ENCODE measurements around the gene SLC27A1.
"Not testable (repeated sequence)": the region's sequence is repeated elsewhere in the genome, so short reads cannot be mapped to it uniquely, and the experiment has no call there.

Gene SLC27A1

DNA sequence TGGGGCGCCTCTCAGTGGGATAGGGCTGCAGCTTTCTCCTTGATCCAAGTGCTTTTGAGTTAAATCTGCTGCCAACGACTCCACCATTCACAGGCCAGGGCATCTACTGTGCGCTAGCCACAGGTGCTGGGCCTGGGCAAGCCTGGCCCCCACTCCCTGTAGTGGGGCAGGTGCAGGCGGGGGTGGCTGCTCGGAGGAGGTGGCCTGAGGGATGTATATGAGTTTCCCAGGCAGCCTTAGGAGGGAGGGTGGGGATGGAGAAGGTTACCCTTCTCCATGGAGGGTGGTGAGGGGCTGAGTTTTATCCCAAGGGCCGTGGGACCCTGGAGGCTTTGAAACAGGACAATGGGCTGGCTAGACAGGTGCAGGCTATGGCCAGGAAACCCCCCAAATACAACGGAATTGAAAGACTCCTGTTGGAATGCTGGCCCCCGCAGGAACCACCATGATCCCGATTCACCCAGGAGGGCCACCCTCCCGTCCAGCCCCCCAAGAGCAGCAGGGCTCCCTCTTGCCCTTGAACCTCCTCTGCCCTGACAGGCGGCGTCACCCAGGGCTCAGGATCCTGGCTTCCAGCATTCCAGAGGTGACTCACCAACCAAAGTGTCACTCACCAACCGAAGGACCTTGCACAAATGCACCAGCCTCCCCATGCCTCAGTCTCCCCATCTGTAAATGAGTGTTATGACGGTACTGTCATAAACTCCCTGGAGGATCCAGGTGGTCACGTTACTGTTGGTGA lies 45.3 kb downstream of the SLC27A1 start:
- DNase-seq = no peak

DNA sequence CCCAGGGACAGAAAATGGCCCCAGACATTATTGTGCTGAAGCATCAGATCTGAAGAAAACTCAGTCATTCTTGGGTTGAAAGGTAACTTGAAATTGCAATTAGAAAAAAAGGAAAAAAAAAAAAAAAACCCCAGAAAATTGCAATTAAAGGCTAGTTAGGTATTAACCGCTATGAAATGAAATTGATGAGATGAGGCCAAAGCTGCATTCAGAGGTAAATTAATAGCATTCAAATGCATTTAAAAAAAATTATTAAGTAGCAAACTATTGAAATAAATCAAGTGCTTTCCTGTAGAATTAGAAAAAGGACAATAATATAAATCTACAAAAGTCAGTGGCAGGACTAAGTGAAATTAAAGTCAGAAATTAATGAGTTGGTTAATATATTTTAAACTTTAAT lies 47.6 kb downstream of the SLC27A1 start:
- no peak for DNase-seq

DNA sequence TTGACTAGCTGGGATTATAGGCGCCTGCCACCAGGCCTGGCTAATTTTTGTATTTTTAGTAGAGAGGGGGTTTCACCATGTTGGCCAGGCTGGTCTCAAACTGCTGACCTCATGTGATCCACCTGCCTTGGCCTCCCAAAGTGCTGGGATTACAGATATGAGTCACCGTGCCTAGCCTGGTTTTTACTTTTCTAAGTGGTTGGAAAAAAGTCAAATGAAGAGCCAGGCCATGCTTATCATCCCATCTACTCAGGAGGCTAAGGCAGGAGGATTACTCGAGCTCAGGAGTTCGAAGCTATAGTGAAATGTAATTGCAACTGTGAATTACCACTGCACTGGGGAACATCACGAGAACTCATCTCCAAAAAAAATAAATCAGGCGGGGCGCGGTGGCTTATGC lies 48.3 kb downstream of the SLC27A1 start:
- not testable (repeated sequence) for DNase-seq

DNA sequence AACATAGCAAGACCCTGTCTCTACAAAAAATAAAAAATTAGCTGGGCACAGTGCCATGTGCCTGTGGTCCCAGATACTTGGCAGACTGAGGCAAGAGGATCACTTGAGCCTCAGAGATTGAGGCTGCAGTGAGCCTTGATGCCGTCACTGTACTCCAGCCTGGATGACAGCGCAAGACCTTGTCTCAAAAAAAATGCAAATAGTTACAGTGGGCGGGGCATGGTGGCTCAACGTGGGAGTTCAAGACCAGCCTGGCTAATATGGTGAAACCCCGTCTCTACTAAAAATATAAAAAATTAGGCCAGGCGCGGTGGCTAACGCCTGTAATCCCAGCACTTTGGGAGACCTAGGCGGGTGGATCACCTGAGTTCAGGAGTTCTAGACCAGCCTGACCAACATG lies 49.6 kb downstream of the SLC27A1 start:
- no peak for DNase-seq

DNA sequence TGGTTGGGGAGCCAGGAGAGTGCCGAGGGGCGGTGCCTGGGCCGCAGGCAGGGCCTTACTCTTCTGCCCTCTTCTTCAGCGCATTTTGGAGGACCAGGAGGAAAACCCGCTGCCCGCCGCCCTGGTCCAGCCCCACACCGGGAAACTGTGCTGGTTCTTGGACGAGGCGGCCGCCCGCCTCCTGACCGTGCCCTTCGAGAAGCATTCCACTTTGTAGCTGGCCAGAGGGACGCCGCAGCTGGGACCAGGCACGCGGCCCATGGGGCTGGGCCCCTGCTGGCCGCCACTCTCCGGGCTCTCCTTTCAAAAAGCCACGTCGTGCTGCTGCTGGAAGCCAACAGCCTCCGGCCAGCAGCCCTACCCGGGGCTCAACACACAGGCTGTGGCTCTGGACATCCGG lies 50.5 kb downstream of the SLC27A1 start:
- DNase-seq = no peak

DNA sequence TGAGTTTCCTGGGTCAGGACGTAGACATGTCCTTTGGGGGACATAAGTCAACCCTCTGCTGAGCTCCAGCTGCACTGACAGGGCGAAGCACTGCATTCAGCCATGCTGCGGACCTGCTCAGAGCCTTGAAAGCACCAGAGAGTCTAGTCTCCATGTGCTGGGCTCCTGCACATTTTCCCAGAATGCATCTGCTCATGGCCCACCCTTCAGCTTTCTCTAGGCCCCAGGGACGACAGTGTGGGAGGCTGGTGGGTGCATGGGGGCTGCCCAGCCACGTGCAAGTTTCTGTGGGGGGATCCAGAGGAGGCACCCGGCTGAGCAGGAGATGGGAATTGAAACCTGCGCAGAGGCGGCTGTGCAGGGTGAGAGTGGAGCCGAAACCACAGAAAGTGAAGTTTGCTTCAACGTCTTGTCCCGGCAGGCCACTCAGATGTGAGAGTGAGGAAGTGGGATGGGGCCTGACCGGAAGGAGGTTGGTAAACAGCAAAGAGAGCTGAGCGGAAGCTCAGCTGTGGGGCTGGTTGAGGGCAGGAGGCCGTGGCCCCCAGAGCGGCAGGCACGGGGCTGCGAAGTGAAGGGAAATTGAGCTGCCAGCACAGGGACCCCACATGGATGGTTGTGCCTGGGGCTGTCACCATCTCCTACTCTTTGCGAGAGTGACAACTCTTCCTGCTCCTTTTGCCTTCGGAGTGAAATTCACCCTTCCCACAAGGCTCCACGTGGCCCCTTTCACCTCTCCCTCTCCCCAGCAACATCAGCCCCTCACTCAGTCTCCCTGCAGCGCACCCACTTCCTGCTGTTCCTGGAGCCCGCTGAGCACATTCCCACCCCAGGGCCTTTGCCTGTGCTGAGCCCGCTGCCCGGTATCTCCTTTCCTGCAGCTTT lies 52.9 kb downstream of the SLC27A1 start:
- peak; percentile 74 for DNase-seq

DNA sequence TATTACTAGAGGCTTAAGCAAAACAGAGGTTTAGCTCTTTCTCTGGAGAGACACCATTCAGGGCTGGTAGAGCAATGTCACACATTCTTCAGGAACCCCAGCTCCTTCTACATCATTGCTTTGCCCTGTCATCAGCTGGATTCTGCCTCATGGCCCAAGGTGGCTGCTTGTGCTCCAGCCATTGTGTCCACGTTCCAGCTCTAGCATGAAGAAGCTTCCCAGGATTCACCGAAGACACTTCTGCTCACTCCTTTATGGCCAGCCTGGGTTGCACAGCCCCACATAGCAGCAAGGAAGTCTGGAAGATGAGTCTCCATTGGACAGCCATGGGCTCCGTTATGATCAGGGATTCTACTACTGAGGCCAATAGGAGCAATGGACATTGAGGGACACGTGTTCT lies 54.3 kb downstream of the SLC27A1 start:
- no peak for DNase-seq

DNA sequence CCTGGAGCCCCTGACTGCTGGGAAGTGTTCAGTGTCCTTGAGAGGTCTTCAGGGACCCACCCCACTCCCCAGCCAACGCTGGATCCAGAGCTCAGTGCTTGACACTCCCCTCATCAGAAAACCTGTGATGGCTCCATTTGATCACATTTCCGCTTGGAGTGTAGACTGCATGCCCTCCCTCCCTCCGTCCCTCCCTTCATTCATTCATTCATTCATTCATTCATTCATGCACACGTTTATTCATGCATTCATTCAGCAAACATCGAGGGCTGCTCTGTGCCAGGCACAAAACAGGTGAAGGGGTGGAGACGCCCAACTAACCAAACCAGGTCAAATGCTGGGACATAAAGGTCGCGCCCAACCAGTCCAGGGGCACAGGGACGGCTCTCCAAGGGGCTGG lies 54.8 kb downstream of the SLC27A1 start:
- no peak for DNase-seq

DNA sequence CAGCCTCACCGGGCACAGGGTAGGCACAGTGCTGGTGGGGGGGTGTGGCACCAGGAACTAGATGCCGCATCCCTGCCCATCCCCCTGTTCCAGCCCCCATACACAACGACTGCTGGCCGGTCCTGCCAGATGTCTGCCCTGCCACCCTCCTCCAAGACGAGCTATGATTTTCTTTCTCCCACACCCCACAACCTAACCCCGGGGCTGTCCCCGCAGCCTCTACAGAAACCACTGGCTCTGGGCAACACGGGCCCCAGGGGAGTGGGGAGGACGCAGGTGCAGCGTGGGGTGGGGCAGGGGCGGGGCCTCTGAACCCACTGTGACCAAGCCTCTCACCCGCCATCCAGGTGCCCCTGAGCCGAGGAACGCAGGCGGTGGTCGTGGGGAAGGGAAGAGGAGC lies 56.6 kb downstream of the SLC27A1 start:
- DNase-seq = no peak

DNA sequence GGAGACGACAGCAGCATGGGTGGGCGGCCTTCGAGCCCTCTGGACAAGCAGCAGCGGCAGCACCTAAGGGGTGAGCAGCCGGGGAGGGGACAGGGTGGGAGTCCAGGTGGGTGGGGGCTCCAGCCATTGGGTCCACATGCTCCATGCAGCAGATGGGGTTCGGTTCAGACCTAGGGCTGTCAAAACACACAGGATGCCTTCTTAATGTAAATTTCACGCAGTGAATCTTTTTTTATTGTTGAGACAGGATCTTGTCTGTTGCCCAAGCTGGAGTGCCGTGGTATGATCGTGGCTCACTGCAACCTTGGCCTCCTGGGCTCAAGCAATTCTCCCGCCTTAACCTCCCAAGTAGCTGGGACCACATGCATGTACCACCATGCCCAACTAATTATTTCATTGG lies 57.0 kb downstream of the SLC27A1 start:
- DNase-seq = no peak

DNA sequence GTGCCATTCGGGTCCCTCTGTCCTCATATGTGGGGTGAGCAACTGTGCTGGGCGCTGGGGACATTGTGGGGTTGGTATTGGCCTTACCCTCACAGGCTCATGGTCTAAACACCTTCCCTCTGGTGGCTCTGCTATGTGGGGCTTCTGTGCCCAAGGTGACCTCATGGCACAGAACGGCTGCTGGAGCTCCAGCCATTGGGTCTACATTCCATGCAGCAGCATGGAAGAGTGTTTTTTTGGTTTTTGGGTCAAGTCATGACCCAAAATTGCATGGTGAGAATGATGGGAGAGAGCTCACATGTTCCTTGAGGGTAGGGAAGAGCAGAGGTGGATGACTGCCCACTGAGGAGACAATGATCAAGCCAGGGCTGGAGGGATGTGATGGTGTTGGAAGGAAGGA lies 58.3 kb downstream of the SLC27A1 start:
- DNase-seq = no peak

DNA sequence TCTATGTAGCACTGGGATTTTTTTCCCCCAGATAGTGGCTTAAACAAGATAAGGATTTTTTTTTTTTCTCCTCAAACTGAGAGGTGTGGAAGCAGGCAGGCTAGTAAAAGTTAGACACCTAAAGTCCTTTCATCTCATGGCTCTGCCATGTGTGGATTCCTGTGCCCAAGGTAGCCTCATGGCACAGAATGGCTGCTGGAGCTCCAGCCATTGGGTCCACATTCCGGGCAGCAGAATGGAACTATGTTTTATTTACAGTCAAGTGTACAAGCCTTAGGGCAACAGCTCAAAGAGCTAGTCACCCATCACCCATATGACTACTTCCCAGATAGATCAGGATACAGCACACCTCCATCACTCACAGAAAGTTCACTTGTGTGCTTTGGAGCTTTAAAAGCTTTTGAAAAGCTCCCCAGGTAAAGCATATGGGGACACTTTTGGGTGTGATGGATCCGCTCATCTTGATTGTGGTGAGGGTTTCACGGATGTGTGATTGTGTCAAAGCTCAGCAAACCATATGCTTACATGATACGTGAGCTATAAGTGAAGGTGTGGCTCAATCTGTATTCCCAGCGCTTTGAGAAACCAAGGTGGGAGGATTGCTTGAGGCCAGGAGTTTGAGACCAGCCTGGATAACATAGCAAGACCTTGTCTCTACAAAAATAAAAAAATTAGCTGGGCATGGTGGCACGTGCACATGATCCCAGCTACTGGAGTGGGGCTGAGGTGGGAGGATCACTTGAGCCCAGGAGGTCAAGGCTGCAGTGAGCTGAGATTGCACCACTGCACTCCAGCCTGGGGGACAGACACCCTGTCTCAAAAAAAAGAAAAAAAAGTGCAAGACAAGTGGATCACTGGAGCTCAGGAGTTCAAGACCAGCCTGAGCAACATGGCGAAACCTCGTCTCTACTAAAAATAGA lies 59.2 kb downstream of the SLC27A1 start:
- DNase-seq = no peak

DNA sequence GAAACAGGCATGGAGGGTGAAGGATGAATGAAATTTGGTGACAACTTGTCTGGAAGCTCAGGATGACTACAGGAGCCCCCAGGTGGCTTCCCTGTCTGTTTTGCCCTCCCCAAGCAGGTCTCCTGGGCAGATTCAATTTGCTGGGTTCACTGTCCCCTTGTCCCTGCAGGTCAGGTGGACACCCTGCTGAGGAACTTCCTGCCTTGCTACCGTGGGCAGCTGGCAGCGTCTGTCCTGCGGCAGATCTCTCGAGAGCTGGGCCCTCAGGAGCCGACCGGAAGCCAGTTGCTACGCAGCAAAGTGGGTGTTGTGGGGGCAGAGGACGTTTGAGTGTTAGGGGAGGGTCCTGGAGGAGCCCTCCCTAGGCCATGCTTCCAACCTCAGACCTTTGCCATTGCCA lies 60.3 kb downstream of the SLC27A1 start:
- DNase-seq = no peak

DNA sequence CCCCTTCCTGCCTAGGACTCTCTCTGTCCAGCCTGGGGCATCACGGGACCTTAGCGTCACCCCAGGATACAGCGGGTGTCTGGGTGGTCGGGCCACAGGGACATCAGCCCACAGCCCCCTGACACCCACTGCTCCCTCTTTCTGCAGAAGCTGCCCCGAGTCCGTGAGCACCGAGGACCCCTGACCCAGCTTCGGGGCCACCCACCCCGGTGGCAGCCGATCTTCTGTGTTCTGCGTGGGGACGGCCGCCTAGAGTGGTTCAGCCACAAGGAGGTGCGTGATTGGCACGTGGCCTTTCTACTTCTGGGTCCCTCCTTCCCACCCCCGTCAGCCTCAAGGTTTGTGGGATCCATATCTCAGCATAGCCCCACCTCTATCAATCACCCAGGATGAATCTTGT lies 61.8 kb downstream of the SLC27A1 start:
- no peak for DNase-seq

DNA sequence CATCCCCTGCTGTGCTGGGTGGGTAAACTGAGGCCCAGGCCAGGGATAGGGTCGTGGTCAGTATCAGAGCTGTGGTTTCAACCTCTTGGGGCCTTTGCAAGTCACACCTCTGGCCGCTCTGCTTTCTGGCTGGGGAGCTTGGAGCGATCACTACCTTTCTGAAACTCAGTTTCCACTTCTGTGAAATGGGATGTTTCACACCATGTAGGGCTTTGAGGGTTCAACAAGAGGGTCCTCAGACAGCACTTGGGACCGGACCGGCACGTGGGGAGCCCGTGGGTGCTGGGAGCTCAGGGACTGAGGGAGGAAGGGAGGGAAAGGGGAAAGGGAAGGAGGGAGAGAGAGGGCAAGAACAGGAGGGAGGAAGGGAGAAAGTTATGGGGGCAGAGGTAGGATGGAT lies 62.2 kb downstream of the SLC27A1 start:
- DNase-seq = no peak

DNA sequence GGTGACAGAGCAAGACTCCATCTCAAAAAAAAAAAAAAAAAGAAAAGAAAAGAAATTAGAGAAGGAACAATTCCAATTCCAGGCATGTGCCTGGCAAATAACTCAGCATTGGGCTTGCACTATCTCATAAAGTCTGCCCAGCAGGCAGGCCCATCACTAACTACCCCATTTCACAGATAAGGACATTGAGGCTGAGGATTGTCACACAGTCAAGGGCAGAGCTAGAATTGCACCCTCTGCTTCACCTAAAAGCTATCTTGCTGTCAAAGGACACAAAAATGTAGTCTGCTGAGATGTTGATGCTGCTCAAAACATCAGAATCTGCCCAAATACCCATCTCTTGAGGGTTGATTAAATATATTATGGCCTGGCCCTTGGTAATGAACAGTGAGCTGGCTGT lies 64.4 kb downstream of the SLC27A1 start:
- DNase-seq = no peak

DNA sequence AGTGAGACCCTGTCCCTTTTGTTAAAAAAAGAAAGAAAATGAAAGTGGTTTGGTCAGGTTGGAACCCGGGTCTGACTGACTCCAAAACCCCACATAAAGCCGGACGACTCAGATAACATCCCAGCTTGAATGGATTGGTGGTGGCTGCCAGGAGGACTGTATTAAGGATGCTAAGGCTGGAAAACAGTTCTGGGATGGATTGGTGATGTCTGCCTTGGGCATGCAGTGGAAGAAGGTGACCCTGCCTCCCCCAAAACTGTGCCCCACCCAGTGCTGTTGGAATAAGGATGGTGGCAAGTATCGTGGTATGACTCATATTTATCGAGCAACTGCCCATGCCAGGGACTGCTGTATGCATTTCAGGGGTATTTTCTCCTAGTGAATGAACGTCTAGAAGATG lies 66.6 kb downstream of the SLC27A1 start:
- DNase-seq = no peak

DNA sequence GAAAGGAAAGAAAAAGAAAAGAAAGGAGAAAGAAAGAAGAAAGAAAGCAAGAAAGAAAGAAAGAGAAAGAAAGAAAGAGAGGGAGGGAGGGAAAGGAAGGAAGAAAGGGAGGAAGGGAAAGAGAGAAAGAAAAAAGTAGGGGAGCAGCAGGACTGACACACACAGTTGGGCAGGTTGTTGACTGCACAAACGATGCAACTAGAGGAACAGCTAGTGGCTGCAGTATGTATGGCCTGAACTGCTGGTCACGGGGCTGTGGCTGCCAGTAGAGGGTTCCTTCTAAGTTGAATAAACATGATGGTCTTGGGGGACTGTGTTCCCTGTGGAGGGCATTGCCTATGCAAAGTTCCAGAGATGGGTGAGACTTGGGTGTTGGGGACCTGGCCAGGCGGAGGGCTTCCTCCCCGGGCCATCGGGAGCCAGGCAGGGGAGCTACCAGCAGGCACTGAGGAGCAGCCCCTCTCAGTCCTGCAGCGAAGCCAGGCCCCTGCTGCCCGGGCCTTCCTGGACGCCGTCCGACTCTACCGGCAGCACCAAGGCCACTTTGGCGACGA lies 68.4 kb downstream of the SLC27A1 start:
- no peak for DNase-seq

DNA sequence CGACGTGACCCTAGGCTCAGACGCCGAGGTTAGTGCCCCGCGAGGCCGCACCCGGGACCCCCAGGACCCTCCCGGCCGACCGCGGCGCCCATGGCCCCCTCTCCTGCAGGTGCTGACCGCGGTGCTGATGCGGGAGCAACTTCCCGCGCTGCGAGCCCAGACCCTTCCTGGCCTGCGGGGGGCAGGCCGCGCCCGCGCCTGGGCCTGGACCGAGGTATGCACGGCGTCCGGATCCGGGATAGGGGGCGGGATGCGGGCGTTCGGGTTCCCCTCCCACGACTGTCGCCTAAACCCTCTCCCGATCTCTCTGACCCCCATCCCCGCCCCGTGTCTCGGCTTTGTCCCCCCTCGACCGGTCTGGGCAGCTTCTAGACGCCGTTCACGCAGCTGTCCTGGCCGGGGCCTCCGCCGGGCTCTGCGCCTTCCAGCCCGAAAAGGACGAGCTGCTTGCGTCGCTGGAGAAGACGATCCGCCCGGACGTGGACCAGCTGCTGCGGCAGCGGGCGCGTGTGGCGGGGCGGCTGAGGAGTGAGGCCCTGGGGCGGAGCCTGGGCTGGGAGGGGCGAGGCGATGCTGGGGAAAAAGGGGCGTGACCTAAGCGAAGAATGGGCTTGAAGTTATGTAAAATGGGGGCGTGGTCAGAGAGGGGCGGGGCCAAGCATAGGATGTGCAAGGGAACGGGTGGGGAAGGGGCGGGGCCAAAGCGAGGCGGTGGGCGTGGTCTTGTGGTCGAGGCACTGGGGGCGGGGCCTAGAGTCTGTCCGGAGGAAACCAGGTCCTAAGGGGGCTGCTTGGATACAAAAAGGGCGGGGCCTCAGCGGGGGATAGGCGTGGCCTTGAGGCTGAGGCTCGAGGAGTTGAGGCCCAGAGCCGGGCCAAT lies 69.2 kb downstream of the SLC27A1 start:
- DNase-seq = peak; percentile 12

DNA sequence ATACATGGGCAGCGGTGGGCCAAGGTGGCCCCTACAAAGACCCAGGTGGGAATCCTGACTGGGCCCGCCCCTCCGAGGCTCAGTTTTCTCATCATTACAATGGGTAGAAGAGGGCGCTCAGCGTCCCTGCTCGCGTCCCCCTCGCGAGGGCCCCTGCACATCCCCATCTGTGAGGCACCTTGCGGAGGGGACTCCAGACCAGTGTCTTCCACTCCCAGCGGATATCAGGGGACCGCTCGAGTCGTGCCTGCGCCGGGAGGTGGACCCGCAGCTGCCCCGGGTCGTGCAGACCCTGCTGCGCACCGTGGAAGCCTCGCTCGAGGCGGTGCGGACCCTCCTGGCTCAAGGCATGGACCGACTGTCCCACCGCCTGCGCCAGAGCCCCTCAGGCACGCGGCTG lies 69.8 kb downstream of the SLC27A1 start:
- DNase-seq = no peak

DNA sequence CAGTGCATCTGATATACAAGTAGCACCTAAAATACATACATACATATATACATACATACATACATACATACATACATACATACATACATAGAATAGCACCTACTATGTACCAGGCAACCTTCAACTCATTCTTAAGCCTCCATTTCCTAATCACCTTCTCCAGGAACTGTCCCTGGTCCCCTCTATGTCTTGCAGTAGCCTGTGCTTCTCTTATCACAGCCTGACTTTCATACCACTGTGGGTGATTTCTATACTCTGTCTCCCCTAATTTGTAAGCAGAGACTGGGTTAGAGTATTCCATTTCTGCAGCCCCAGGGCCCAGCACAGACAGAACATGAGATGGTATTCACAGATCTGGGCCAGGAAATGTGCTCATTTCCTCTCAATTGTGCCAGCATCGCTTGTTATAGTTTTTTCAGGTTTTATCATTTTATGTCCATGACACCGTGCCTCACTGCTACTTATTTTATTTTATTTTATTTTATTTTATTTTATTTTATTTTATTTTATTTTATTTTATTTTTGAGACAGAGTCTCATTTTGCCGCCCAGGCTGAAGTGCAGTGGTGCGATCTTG lies 70.9 kb downstream of the SLC27A1 start:
- DNase-seq = no peak

DNA sequence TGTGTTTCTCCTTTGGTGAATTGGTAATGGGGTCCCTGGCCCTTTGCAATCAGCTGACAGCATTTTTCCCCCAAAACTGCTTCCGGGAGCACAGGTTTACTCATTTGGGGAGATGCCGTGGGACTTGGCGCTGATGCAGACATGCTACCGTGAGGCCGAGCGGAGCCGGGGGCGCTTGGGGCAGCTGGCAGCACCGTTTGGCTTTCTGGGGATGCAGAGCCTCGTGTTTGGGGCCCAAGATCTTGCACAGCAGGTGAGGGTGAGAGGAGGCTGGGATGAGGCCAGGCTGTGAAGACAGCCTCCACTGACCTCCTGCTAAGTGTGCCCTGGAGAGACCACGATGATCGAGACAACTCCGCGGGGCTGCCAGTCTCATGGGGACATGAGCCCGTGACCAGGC lies 71.7 kb downstream of the SLC27A1 start:
- DNase-seq = no peak
